H9 (cell line): ENCODE results near the gene ELOVL6. TPM values are rescaled to one million over a fixed set of nuclear protein-coding genes. Genes with fewer than 3 reads are reported as not detected.

Source experiments
- DNase-seq: peaks from one replicate; pipeline ENCODE4 v3.0.0-alpha.2; 2017
- H2AFZ ChIP-seq: one replicate; pipeline ENCODE4 v1.6.1; 2013; ENCODE audit warnings: mild to moderate bottlenecking, low read length, control low read depth, moderate library complexity
- H2AK5ac ChIP-seq: 2 replicates; pipeline ENCODE4 v1.6.1; 2013; ENCODE audit warnings: low read length, control low read depth, mixed read lengths; ENCODE audit not compliant: insufficient read length
- H2BK120ac ChIP-seq: one replicate; pipeline ENCODE4 v1.6.1; 2013; ENCODE audit warnings: low read depth, mild to moderate bottlenecking, low read length, control low read depth, inconsistent platforms; ENCODE audit not compliant: poor library complexity, severe bottlenecking
- H2BK12ac ChIP-seq: 2 replicates; pipeline ENCODE4 v1.6.1; 2013; ENCODE audit warnings: low read length, control low read depth, mixed read lengths, low read depth; ENCODE audit not compliant: insufficient read length
- H2BK15ac ChIP-seq: 2 replicates; pipeline ENCODE4 v1.6.1; 2013; ENCODE audit warnings: low read depth, low read length, control low read depth
- H2BK20ac ChIP-seq: one replicate; pipeline ENCODE4 v1.6.1; 2013; ENCODE audit warnings: low read depth, mild to moderate bottlenecking, low read length, control low read depth, inconsistent platforms; ENCODE audit not compliant: poor library complexity, severe bottlenecking
- H2BK5ac ChIP-seq: 2 replicates; pipeline ENCODE4 v1.6.1; 2013; ENCODE audit warnings: low read length, control low read depth, mixed read lengths; ENCODE audit not compliant: insufficient read length
- H3K14ac ChIP-seq: 2 replicates; pipeline ENCODE4 v1.6.1; 2013; ENCODE audit warnings: low read length, control low read depth; ENCODE audit not compliant: insufficient read depth
- H3K18ac ChIP-seq: 2 replicates; pipeline ENCODE4 v1.6.1; 2013; ENCODE audit warnings: low read depth, mild to moderate bottlenecking, mixed read lengths, low read length, control low read depth; ENCODE audit not compliant: insufficient read length
- H3K23ac ChIP-seq: 2 replicates; pipeline ENCODE4 v1.6.1; 2013; ENCODE audit warnings: low read length, control low read depth, mixed read lengths, low read depth; ENCODE audit not compliant: insufficient read length
- H3K23me2 ChIP-seq: 2 replicates; pipeline ENCODE4 v1.6.1; 2013; ENCODE audit warnings: low read depth, mild to moderate bottlenecking, mixed read lengths, low read length, control low read depth; ENCODE audit not compliant: insufficient read length, poor library complexity, severe bottlenecking
- H3K27ac ChIP-seq: 2 replicates; pipeline ENCODE4 v1.5.1; 2013; ENCODE audit warnings: low read length, control low read depth, mixed read lengths, low read depth; ENCODE audit not compliant: insufficient read length
- H3K27me3 ChIP-seq: 2 replicates; pipeline ENCODE4 v1.6.1; 2013; ENCODE audit warnings: low read length, control low read depth, inconsistent platforms; ENCODE audit not compliant: insufficient read depth
- H3K4ac ChIP-seq: 2 replicates; pipeline ENCODE4 v1.6.1; 2013; ENCODE audit warnings: low read depth, mild to moderate bottlenecking, control low read depth, inconsistent platforms, low read length, moderate library complexity
- H3K4me1 ChIP-seq: 2 replicates; pipeline ENCODE4 v1.6.1; 2013; ENCODE audit warnings: low read length, control low read depth, inconsistent platforms; ENCODE audit not compliant: insufficient read depth
- H3K4me2 ChIP-seq: 2 replicates; pipeline ENCODE4 v1.6.1; 2013; ENCODE audit warnings: low read length, control low read depth, mixed read lengths; ENCODE audit not compliant: insufficient read length, insufficient read depth
- H3K56ac ChIP-seq: 2 replicates; pipeline ENCODE4 v1.6.1; 2013; ENCODE audit warnings: low read depth, mild to moderate bottlenecking, mixed read lengths, low read length, control low read depth; ENCODE audit not compliant: insufficient read length
- H3K79me1 ChIP-seq: 2 replicates; pipeline ENCODE4 v1.6.1; 2013; ENCODE audit warnings: low read depth, mild to moderate bottlenecking, moderate library complexity, low read length, control low read depth, inconsistent platforms; ENCODE audit not compliant: insufficient read depth, poor library complexity, severe bottlenecking
- H3K79me2 ChIP-seq: 2 replicates; pipeline ENCODE4 v1.6.1; 2013; ENCODE audit warnings: low read length, control low read depth, inconsistent platforms; ENCODE audit not compliant: insufficient read depth
- H3K9ac ChIP-seq: 2 replicates; pipeline ENCODE4 v1.6.1; 2013; ENCODE audit warnings: low read length, control low read depth, mixed read lengths; ENCODE audit not compliant: insufficient read length; ENCODE audit errors: extremely low read depth
- H3K9me3 ChIP-seq: one replicate; pipeline ENCODE4 v1.6.1; 2013; ENCODE audit warnings: low read depth, low read length, inconsistent platforms; ENCODE audit not compliant: control insufficient read depth
- H3T11ph ChIP-seq: one replicate; pipeline ENCODE4 v1.6.1; 2013; ENCODE audit warnings: mild to moderate bottlenecking, low read length, control low read depth, inconsistent platforms
- H4K20me1 ChIP-seq: one replicate; pipeline ENCODE4 v1.6.1; 2013; ENCODE audit not compliant: control insufficient read depth, insufficient read length, insufficient read depth
- H4K5ac ChIP-seq: 2 replicates; pipeline ENCODE4 v1.6.1; 2013; ENCODE audit warnings: low read depth, mild to moderate bottlenecking, mixed read lengths, low read length, control low read depth; ENCODE audit not compliant: insufficient read length
- H4K8ac ChIP-seq: replicated peaks from 2 replicates; pipeline ENCODE4 v1.6.1; 2013; ENCODE audit warnings: low read length, control low read depth, mixed read lengths, low read depth; ENCODE audit not compliant: insufficient read length
- H4K91ac ChIP-seq: 2 replicates; pipeline ENCODE4 v1.6.1; 2013; ENCODE audit warnings: low read depth, mild to moderate bottlenecking, moderate library complexity, mixed read lengths, low read length, control low read depth; ENCODE audit not compliant: insufficient read length
- H3K27ac Mint-ChIP-seq, 3 experiments: 2 replicates in 2 of 3; 3 replicates in 1 of 3; pipeline ENCODE4 v1.8.0; 2020 to 2021; ENCODE audit warnings: mixed read lengths in 3 of 3, mild to moderate bottlenecking in 1 of 3, moderate library complexity in 1 of 3
- H3K27me3 Mint-ChIP-seq: 2 replicates; pipeline ENCODE4 v1.8.0; 2021; ENCODE audit warnings: low read depth, mild to moderate bottlenecking, moderate library complexity, mixed read lengths
- H3K36me3 Mint-ChIP-seq, 3 experiments: 2 replicates in 2 of 3; 3 replicates in 1 of 3; pipeline ENCODE4 v1.8.0; 2020 to 2021; ENCODE audit warnings: low read depth in 3 of 3, mixed read lengths in 3 of 3; ENCODE audit not compliant: insufficient read depth in 1 of 3
- H3K4me1 Mint-ChIP-seq, 2 experiments: 2 replicates each; pipeline ENCODE4 v1.8.0; 2020; ENCODE audit warnings: mixed read lengths in 2 of 2
- H3K4me3 Mint-ChIP-seq, 2 experiments: 2 replicates in 1 of 2; 3 replicates in 1 of 2; pipeline ENCODE4 v1.8.0; 2020 to 2021; ENCODE audit warnings: mild to moderate bottlenecking in 2 of 2, mixed read lengths in 2 of 2, moderate library complexity in 1 of 2
- H3K9me3 Mint-ChIP-seq, 2 experiments: 2 replicates in 1 of 2; 3 replicates in 1 of 2; pipeline ENCODE4 v1.8.0; 2020; ENCODE audit warnings: mild to moderate bottlenecking in 2 of 2, mixed read lengths in 2 of 2, moderate library complexity in 1 of 2
- WGBS: extraction: QIAGEN DNeasy Blood & Tissue Kit; methylation state at CpG from one replicate; pipeline ENCODE4 v1.1.7; 2013; ENCODE audit warnings: missing lambda C conversion rate, low lambda C conversion rate, mixed read lengths; ENCODE audit not compliant: insufficient read length; ENCODE audit errors: extremely low coverage; 5-methylcytosine and 5-hydroxymethylcytosine counted together
- total RNA-seq: library from RNA; stranded (reverse); gene quantifications from 2 replicates; pipeline ENCODE4 v1.2.1, GENCODE V29; 2021
- TF ChIP-seq, protein P1 (sequence below): fragments of 200-600 bp; sonication (generic); conservative IDR thresholded peaks from 3 replicates; pipeline ENCODE4 v1.8.0; 2021; ENCODE audit warnings: antibody characterized with exemption, mild to moderate bottlenecking

Gene ELOVL6
- total RNA-seq, 1 experiment from 2014 or later = 64.6 TPM

DNA sequence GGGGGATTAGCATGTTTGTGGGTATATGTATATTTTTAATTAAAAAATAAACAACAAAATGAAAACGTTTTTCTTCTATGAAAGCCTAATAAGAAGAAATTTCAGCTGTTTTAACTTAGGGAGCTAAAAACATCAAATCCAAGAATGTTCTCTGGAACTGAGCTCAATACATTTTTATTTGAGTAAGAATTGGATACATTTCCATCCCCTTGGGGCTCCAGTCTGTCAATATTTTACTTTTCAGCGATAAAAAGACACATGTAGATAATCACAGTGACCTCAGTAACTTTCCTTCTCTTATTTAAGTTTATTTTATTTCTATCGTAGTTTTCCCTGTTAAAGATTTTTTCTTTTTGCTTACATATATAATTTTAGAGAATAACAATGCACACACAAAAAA lies 59.3 kb downstream of the ELOVL6 start:
- Histone ChIP-seq H4K20me1 (no peaks in the 10 kb centered on the region), H2BK120ac (no peak overlapping the region), H3K79me1 (peaks cover 2% of the 10 kb centered on the region), H3K23ac (no peak overlapping the region), H3K18ac (no peak overlapping the region), H3T11ph (no peak overlapping the region), H3K56ac (no peak overlapping the region), H3K4me2 (no peak overlapping the region), H3K14ac (no peak overlapping the region), H2AK5ac (no peak overlapping the region), H3K27me3 (no peaks in the 10 kb centered on the region), H3K4me1 (no peaks in the 10 kb centered on the region), H3K79me2 (peaks cover 2% of the 10 kb centered on the region; the same call in 1 of the 2 replicates), H3K23me2 (no peaks in the 10 kb centered on the region), H3K9ac (no peak overlapping the region), H2BK5ac (no peak overlapping the region), H4K8ac (no peak overlapping the region), H2BK12ac (no peak overlapping the region), H3K9me3 (no peaks in the 10 kb centered on the region), H4K5ac (no peak overlapping the region), H2AFZ (no peak overlapping the region), H2BK15ac (no peak overlapping the region), H3K27ac (no peak overlapping the region), H4K91ac (no peak overlapping the region), H2BK20ac (no peak overlapping the region), H3K4ac (no peak overlapping the region)
- Mint-ChIP-seq H3K4me1 (peaks cover 16 to 19% of the 10 kb centered on the region in 2 experiments), H3K9me3 (no peaks in the 10 kb centered on the region), H3K4me3 (no peak overlapping the region), H3K27me3 (no peaks in the 10 kb centered on the region), H3K27ac (no peak overlapping the region), H3K36me3 (peaks cover 11 to 17% (median 17%) of the 10 kb centered on the region in 3 experiments; a peak in 6 of 7 replicates)
- WGBS = no CpG with 5 or more reads among the region's 3 CpGs
- TF ChIP-seq, protein P1, sequence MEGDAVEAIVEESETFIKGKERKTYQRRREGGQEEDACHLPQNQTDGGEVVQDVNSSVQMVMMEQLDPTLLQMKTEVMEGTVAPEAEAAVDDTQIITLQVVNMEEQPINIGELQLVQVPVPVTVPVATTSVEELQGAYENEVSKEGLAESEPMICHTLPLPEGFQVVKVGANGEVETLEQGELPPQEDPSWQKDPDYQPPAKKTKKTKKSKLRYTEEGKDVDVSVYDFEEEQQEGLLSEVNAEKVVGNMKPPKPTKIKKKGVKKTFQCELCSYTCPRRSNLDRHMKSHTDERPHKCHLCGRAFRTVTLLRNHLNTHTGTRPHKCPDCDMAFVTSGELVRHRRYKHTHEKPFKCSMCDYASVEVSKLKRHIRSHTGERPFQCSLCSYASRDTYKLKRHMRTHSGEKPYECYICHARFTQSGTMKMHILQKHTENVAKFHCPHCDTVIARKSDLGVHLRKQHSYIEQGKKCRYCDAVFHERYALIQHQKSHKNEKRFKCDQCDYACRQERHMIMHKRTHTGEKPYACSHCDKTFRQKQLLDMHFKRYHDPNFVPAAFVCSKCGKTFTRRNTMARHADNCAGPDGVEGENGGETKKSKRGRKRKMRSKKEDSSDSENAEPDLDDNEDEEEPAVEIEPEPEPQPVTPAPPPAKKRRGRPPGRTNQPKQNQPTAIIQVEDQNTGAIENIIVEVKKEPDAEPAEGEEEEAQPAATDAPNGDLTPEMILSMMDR = no peak
- no peak for DNase-seq
